HK-2 (cell line): ENCODE results near the gene CACNB4.

Source experiments
- DNase-seq: peaks from one replicate; pipeline ENCODE4 v3.0.0-alpha.2; 2018; ENCODE audit not compliant: unreplicated experiment

CACNB4 gene

DNA sequence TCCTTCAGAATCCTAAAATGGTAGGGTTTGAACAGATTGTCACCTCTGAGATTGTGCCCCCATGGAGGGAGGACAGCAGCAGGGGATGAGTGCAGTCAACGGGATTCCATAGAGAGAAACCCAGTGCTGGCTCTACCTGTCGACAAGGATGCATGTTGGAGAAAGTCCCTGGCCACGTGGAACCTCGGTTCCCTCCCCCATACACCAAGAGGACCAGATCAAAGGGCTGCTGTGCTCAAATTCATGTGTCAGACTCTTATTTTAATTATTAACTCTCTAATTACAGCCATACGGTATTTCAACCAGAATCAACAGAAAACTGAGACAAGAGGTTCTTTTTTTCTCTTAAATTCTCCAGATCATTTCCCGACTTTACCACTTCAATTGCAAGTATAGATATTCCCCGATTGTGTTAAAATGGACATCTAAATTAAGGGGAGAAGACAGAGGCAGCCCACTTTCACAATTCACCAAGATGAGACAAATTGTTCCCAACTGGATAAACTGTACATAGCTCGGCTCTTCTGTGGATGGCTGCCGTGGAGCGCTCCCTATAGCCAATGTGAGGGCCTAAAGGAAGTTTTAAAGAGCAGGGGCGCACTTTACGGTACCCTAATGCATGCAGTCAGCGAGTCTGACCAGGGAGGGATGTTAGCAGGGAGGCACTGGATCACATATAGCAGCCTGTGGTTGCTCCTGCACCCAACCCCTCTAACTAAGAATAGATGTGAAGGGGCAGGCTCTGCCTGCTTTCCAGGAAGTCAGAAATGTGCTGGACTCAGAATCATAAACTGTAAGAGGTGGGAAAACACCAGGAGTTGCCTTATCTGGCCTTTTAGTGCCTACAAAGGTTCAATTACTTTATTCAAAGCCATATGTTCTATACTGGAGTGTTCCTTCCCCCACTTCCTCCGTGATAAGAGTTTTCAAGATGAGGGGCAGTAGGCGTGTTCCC is 123.1 kb downstream of the CACNB4 start:
- DNase-seq: no peak

DNA sequence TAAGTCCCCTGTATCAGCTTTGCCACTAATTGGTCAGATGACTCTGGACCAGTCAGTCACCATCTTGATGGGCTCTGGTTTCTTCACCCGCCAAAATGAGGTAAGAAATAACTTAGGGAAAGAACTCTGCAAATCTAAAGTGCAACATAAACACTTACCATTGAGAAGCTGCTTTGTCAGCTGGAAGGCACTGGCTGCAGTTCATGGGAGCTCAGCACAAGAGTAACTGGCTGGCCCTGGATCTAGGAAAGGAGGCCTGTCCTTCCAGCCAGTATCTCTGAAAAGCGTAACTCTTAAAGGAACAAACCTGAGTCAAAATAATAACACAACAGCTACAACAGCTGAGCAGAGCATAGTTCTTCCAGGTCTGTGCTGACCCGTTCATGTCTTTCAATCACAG is 123.9 kb downstream of the CACNB4 start:
- no peak for DNase-seq

GRCh38 chr2:151973901-151974199 is 125.0 kb downstream of the CACNB4 start:
- DNase-seq: no peak

DNA sequence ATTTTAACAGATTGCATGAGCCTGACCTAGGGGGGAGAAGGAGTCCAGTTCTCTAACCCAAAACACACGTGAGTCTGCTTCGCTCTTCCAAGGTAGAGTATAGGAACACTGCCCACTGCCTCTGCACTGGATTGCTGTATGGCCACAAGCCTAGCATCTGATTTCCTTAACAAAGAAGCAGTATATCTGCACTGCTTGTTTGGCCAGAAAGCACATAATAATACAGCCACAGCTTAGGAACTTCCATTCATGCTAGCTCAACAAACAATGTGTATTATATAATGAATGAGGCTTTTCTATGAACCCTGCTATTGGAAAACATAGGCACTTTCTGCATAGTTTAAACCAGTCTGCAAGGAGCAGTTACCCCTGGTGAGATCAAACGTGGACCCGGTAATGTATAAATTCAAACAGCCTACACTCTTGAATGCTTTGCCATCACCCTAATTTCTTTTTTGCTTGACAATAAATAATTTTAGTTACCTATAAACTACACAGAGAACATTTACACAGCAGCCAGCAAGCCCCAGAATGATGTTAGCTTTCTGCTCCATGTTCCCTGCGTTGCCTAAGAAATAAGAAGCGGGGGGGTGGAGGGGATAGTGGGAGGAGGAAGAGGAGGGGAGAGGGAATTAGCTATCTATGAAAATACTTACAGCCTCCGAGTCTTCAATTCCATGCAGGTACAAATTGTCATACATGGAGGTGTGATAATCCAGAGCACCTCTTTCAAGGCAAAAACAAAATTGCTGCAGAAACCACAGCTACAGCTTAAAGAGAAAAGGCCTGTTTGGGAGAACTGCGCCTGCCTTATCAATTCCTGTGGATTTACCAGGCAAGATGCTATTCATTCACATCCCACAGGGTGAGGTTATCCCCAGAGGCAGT is 125.6 kb downstream of the CACNB4 start:
- DNase-seq: no peak

DNA sequence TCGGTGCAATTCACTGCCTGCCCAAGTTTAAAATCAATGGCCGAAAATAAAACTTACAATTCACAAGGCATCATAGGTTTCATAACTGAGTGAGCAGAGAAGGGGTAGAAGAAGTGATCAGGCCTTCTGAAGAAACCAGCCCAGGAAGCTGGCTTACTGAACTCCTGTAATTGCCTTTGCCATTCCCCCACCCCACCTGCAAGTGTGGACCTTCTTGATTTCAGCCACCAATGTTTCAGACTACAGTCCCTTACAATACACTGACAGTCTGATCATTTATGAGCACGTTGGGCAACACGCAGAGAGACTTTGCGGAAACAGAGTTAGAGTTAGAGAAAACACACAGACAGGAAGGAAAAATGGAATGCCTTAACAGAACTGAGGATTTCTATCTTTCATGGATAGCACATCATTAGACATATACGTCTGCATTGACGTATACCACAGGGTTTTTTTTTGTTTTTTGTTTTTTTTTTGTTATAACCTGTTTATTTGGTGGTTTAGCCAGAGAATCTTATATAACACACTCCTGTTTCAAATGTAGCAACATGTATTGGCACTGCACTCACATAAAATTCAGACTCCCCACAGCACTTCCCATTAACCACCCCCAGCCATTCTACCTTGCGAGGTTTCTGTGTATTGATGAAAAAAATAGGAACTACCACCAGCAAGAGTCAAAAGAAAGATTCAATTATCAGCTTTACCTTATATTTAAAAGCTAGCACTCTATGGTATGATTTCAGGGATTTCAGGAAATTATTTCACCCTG is 126.4 kb downstream of the CACNB4 start:
- DNase-seq: no peak

DNA sequence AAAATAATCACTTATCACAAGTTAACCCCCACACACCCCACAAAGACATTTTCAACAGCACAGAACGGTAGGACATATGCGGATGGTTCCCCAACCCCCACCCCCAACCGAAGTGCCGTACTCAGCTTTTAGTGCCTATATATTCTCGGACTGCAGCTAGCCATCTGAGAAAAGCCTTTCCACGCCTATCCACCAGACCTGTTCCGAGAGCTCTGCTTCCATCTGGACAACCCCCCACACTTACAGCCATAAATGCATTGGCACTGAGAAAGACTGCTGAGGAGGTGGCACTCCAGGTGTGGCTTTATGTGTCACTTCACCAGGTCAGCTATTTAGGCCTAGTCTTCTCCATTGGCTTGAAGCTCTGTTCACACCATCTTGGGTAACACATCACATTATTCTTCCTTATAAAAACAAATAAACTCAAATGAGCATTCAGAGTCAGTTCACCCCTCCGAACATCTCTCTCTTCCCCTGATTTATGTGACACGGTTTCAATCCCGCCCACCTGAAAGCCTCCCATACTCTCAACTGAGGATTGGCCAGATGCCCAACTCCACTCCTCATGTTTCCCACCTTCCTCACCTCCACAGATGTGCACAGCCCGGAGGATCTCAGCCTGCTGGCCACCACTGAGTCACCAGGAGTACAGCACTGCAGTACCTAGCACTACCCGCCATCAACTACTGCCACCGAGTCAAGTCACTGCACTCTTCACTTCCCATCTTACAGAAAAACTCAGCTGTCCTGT is 127.4 kb downstream of the CACNB4 start:
- DNase-seq: no peak

DNA sequence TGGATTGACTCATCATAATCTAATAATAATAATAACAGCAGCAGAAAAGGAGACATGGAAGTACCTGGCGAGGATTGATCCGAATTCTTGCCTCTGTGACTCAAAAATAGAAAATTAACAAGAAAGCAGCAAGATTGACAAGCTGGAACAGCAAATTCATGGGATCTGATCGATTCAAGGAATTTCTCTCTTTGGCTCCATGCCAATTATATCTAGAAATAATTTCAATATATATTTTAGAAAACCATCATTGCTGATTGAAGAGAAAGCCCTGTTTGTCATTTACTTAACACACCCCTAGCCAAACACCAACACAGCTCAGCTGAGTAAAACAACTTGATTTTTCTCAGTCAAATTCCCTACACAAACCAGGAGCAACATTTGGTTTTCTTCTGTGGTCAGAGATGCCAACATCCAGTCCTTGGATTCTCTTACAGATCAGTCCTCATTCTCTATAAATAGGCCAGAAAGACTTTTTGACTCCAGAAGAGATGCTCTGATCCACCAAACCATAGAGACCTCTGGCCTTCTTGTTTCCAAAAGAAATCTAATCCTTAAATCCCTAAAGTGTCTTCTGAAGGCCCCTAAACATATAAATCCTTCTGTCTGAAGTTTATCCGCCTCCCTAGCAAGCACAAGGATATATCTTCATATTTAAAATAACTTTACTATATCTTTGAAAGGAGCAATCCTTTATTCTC is 129.9 kb downstream of the CACNB4 start:
- DNase-seq: no peak

DNA sequence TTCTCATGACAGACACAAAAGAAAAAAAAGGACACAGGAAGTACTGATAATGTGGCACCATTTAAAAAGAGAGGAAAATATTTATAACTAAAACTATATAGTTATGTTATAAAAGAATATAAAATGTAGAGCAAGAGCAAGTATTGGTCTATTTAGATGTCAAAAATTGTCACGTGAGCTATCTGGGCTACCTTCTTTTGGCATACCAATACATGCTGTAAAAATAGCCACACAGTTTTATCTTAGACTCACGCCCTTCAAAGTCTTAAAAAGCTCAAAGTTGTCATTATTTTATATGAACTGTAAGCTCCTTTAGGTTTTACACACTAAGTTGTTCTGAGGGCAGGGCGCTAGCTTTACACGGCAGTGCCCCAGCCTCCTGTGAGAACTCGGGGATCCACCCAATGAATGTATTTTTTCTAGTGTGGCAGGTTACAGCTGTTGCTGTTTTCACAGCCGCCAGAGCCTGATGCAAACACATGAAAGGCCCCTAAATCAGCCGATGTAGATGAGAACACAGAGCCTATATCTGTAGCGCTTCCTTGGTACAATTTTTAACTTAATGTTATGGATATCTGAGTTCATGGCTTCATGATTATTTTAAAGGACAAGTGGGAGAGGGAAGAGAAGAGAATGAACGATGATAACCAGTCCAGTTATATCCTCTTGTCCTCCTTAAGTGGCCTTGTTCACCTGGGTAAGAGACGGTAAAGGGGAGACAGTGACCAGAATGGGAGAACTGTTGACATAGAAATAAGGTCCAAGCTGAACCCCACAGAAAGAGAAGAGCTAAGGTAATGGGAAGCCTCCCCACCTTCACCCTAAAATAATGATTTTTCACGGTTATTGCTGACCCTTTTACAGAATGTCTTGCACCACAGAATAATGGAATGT is 130.8 kb downstream of the CACNB4 start:
- no peak for DNase-seq

- DNase-seq: no peak
These were observed 133.0 kb downstream of the CACNB4 start for GRCh38 chr2:151965884-151966283.

- DNase-seq: no peak
These were observed 137.3 kb downstream of the CACNB4 start for GRCh38 chr2:151961558-151961957.

DNA sequence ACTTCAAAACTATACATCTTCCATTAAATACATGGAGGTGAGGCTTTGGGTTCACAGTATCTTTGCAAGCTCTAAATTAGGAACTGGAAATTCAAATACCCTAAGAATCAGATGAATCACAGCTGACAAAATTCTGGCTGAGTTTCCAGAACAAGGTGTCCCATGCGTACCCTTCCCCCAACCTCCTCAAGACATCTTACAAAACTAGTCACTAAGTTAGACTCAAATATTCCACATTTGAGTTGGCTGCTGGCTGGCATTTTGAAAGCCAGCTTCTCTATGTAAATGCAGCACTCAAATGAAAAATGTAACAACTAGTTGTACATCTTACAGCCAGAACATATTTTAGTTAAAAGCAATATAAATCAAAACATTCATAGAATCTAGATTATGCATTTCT is 139.6 kb downstream of the CACNB4 start:
- no peak for DNase-seq

- DNase-seq: no peak
These were observed 145.4 kb downstream of the CACNB4 start for GRCh38 chr2:151953467-151953866.

DNA sequence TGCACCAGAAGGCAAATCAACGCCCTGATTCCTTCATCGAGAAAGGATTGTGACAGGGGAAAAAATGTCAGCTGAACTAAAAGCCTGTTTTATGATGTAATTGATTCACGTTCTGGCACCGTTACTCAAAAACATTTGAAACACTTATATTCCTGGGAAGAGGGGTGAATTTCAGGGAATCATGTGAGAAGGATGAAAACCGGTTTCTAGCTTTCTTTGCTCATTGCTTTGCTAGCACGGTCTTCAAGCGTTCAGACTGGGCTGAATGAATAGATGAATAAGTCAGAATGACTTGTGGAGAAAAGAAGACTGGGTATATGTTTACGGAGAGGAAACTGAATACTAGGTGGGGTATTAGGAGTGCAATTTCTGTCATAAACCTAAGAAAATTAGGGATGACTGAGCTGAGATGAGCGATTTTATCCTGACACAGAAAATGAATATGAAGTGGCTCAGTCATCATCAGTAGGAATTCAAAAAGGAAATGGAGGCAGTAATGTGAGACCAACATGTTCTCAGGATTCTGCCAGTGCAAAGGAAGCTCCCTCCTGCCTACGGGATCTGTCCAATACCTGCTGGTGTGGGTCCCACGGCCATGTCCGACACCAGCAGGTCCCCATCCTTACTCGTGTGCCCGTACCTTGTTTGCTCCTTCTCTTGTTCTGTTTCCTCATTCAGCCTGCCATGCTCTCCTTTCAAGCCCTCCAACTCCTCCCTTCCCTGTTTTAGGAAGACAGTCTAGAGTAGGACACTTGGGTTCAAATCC is 146.0 kb downstream of the CACNB4 start:
- no peak for DNase-seq

DNA sequence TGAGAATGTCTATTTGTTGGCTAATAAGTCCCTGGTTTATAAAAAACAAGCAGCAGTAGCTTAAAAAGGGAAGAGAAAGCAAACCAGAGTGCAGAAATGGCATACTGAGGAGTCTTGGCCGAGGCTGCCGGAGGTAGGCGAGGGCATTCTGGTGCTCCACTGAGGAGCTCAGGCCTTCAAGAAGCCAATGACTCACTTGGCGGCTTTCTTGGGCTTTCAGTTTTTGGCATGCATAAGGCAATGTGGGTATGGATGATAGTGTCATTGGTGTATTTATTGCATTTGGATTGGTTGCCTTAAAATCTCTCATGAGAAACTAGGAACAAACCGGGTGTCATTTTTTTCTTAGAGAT is 151.1 kb downstream of the CACNB4 start:
- no peak for DNase-seq

DNA sequence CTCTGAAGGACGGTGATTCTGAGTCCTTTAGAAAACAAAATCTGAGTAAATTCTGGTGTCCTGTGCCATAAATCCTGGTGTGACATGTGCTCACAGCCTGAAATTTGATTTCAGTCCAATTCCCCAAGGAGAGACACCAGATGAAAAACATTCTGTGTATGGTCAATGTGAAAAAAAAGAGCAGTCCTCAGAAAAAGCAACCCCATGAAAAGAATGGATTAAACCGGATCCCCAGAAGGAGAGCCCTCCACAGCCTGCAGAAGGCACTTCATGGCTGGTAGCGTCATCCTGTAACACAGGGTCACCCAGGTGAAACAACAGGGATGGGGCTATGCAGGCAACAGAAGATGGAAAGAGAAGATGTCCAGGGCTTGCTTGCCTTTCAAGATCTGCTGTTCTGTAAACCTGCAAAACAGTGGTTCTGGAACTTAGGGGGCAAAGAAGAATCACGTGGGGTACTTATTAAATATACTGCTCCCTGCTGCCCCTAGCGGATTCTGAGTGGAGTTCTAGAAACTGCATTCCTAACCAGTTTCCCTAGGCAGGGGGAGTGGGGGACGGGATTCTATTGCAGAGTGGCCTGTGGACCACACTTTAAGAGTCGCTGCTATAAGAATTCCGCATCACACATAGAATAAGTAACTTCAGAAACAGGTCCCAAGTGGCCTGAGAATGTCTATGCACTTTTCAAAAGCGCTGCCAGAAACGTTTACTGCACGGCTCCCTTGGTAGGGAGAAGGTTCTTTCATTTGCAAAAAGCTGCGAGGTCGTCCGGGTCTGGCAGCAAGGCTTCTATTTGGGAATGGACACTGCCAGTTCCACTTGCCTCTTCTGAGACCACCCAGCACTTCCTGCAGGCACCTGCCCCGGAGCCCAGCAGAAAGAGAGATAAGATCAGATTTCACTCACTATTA is 151.7 kb downstream of the CACNB4 start:
- no peak for DNase-seq

GRCh38 chr2:151946250-151946884 is 152.5 kb downstream of the CACNB4 start:
- DNase-seq: no peak

DNA sequence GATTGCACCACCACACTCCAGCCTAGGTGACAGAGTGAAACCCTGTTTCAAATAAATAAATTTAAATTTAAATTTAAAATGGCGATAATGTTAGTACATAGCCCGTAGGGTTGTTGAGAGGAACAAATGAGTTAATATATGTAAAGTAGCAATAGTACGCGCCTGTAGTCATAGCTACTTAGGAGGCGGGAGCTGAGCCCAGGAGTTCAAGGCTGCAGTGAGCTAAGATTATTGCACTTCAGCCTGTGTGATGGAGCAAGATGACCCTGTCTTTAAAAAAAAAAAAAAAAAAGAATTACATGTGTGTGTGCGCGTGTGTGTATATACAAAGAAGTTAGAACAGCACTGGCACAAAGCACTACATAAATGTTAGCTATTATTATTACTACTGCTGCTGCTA is 153.2 kb downstream of the CACNB4 start:
- DNase-seq: no peak

GRCh38 chr2:151945186-151945585 is 153.7 kb downstream of the CACNB4 start:
- DNase-seq: no peak
